Gastrocnemius medialis (tissue), 4 donors: ENCODE data around the gene CLEC4A. TPM values are rescaled to one million over a fixed set of nuclear protein-coding genes. Genes with fewer than 3 reads are reported as not detected.
"Not testable (repeated sequence)": the region's sequence is repeated elsewhere in the genome, so short reads cannot be mapped to it uniquely, and the experiment has no call there.

ENCODE experiments used
- ATAC-seq, 2 donors: fragments of 150-250 bp; one replicate each; pipeline ENCODE4 v1.9.1; 2016
- DNase-seq, 2 donors: peaks; one replicate each; pipeline ENCODE4 v3.0.0-alpha.2; 2019
- H3K27ac ChIP-seq, 4 donors: fragments of 200-600 bp; sonication (generic); 1 replicate in 1 of 4; 2 replicates in 3 of 4; pipeline ENCODE4 v1.5.1; 2016 to 2018; ENCODE audit warnings: mild to moderate bottlenecking in 2 of 4, moderate library complexity in 1 of 4
- H3K27me3 ChIP-seq, 3 donors: fragments of 200-600 bp; sonication (generic) in 2 of 3; 1 replicate in 1 of 3; 2 replicates in 2 of 3; pipeline versions ENCODE4 v1.5.1 to v1.6.0; 2016 to 2019; ENCODE audit warnings: mild to moderate bottlenecking in 1 of 3, moderate library complexity in 1 of 3
- H3K36me3 ChIP-seq, 2 donors: fragments of 200-600 bp; sonication (generic) in 1 of 2; one replicate each; pipeline ENCODE4 v1.5.1; 2017 to 2018
- H3K4me1 ChIP-seq, 2 donors: fragments of 200-600 bp; sonication (generic) in 1 of 2; one replicate each; pipeline ENCODE4 v1.5.1; 2016 to 2017; ENCODE audit warnings: mild to moderate bottlenecking in 2 of 2
- H3K4me3 ChIP-seq, 4 donors: fragments of 200-600 bp; sonication (generic) in 3 of 4; 1 replicate in 1 of 4; 2 replicates in 3 of 4; pipeline ENCODE4 v1.5.1; 2016 to 2019; ENCODE audit warnings: mild to moderate bottlenecking in 2 of 4
- H3K9me3 ChIP-seq, 3 donors: fragments of 200-600 bp; sonication (generic) in 2 of 3; 1 replicate in 1 of 3; 2 replicates in 2 of 3; pipeline ENCODE4 v1.5.1; 2016 to 2019
- POLR2A ChIP-seq, 2 donors: fragments of 450-650 bp; IDR thresholded peaks; one replicate each; pipeline ENCODE4 v1.6.1; 2017; ENCODE audit warnings: antibody characterized with exemption in 2 of 2, mild to moderate bottlenecking in 2 of 2, moderate library complexity in 2 of 2
- in situ Hi-C, 4 donors: fragments of 200-750 bp; cut with MboI; loops; one replicate each; pipeline versions ENCODE4 v1.15.0 to v1.8.0; 2017; ENCODE audit warnings: low sequenced_read_pairs in 4 of 4
- intact Hi-C: fragments of 100-400 bp; cut with DNase I; formaldehyde crosslinking; loops from one replicate; pipeline ENCODE4 v1.15.1; 2023; ENCODE audit warnings: low total_unique reads
- total RNA-seq, 4 donors: library from RNA; depleted of rRNA; stranded (reverse); fragments of >200 nt; gene quantifications; one replicate each; pipeline versions ENCODE4 v1.1.0 to v1.2.3, GENCODE V29; 2016
- TF ChIP-seq, protein P1 (sequence below), 5 experiments: fragments of 450-650 bp in 3 of 5; fragments of 200-600 bp in 2 of 5; sonication (generic) in 2 of 5; IDR thresholded peaks in 4 of 5; conservative IDR thresholded peaks in 1 of 5; 1 replicate in 4 of 5; 2 replicates in 1 of 5; pipeline ENCODE4 v1.5.1; 2016 to 2019; ENCODE audit warnings: antibody characterized with exemption in 5 of 5, mild to moderate bottlenecking in 3 of 5, moderate library complexity in 3 of 5

The CLEC4A gene
- total RNA-seq, 4 donors from 2014 or later, result not detected

DNA sequence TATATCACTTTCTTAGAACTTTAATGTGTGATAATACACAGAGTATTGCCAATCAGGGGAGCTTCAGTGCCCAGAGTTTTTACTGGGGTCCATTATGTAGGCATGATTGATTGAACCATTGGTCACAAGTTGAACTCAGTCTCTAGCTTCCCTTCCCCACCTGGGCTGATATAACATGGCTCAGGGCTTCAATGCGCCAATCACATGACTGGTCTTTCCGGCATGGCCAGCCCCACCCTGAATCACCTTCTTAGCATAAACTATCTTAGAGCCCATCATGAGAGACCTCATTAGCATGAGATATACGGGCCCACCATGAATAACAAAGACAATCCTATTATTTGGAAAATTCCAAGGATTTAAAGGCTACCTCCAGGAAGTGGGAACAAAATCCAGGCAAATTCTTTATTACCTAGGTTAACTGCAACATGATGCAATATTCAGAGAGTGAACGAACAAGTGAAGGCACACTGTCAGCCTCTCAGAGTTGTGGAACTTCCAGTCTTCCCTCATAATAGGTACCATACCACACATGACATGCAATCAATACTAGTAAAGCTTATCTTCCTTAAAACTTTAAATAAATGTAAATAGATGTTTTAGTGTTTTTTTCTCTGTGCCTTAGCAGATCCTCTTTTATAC lies 3.2 kb upstream of the CLEC4A start:
- intact Hi-C loops, result no loop called here
- H3K4me1 ChIP-seq, result no peaks in the 10 kb centered on the region
- in situ Hi-C loops, result loop anchor here in 3 of 4 donors (25.0 kb wide), 1 partner anchor 117 kb away; the partner anchor contains the start of gene FAM90A1 (in 3 of the 3)
- no peak overlapping the region for H3K4me3 ChIP-seq
- ATAC-seq (no peak), DNase-seq (no peak)
- H3K9me3 ChIP-seq, result no peaks in the 10 kb centered on the region
- TF ChIP-seq, protein P1, sequence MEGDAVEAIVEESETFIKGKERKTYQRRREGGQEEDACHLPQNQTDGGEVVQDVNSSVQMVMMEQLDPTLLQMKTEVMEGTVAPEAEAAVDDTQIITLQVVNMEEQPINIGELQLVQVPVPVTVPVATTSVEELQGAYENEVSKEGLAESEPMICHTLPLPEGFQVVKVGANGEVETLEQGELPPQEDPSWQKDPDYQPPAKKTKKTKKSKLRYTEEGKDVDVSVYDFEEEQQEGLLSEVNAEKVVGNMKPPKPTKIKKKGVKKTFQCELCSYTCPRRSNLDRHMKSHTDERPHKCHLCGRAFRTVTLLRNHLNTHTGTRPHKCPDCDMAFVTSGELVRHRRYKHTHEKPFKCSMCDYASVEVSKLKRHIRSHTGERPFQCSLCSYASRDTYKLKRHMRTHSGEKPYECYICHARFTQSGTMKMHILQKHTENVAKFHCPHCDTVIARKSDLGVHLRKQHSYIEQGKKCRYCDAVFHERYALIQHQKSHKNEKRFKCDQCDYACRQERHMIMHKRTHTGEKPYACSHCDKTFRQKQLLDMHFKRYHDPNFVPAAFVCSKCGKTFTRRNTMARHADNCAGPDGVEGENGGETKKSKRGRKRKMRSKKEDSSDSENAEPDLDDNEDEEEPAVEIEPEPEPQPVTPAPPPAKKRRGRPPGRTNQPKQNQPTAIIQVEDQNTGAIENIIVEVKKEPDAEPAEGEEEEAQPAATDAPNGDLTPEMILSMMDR (IDR thresholded peaks at IDR 0.05 in 4 of 5, conservative IDR thresholded peaks at IDR 0.05 in 1 of 5), result no peak
- no peak for TF ChIP-seq POLR2A (IDR thresholded peaks at IDR 0.05)
- no peak overlapping the region for H3K27ac ChIP-seq
- H3K36me3 ChIP-seq, result no peaks in the 10 kb centered on the region
- no peaks in the 10 kb centered on the region for H3K27me3 ChIP-seq

DNA sequence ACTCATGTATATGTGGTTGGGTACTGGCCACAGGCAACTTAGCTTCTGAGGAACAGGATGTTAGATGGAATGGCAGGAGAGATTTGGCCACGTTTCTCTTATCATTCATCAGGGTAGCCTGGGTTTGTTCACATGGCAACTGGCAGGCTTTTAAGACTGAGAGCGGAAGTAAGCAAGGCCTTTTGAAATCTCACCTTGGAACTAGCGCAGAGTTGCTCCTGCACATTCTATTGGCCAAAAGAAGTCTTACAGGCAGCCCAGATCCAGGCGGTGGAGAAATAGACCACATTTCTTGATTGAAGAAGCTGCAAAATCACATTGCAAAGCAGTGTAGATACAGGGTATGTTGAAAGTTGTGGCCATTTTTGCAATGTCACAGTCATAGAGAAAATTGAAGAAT lies 3.7 kb downstream of the CLEC4A start:
- no peaks in the 10 kb centered on the region for H3K27me3 ChIP-seq
- H3K36me3 ChIP-seq, result peaks cover 0 to 9% of the 10 kb centered on the region in 2 donors
- no peak overlapping the region for H3K27ac ChIP-seq
- H3K9me3 ChIP-seq, result no peaks in the 10 kb centered on the region
- TF ChIP-seq POLR2A (IDR thresholded peaks at IDR 0.05), result no peak
- TF ChIP-seq, protein P1 (IDR thresholded peaks at IDR 0.05 in 4 of 5, conservative IDR thresholded peaks at IDR 0.05 in 1 of 5), result no peak
- ATAC-seq (no peak), DNase-seq (no peak)
- no peaks in the 10 kb centered on the region for H3K4me1 ChIP-seq
- no peak overlapping the region for H3K4me3 ChIP-seq
- in situ Hi-C loops (no loop called here), intact Hi-C loops (no loop called here)

DNA sequence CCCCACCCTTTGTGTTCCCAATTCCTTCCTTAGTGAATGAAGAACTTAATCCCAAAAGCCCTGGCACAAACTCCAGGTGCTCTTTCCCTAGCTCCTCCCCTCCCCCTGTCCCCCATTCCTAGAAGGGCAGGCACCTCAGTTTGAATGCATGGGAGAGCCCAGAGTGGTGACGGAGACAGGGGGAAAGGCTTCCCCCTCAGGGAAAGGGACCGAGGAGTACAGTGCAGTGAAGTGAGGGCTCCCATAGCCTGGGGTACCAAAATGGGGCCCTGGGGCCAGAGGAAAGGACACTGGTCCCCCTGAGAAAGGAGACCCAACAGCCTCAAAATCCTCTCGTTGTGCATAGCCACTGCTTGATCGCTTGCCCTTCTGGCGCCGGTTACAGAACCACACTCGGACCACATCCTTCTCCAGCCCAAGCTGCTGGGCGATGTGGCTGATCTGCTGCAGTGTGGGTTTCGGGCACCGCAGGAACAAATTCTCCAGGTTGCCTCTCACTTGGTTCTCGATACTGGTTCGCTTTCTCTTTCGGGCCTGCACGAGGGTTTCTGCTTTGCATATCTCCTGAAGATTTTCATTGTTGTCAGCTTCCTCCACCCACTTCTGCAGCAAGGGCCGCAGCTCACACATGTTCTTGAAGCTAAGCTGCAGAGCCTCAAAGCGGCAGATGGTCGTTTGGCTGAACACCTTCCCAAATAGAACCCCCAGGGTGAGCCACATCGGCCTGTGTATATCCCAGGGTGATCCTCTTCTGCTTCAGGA lies 10.4 kb downstream of the CLEC4A start:
- H3K27me3 ChIP-seq, H3K9me3 ChIP-seq, H3K27ac ChIP-seq, intact Hi-C loops, in situ Hi-C loops, ATAC-seq, H3K4me3 ChIP-seq, DNase-seq, H3K4me1 ChIP-seq: not testable (repeated sequence)
- H3K36me3 ChIP-seq, result peaks cover 0 to 29% of the 10 kb centered on the region in 2 donors

DNA sequence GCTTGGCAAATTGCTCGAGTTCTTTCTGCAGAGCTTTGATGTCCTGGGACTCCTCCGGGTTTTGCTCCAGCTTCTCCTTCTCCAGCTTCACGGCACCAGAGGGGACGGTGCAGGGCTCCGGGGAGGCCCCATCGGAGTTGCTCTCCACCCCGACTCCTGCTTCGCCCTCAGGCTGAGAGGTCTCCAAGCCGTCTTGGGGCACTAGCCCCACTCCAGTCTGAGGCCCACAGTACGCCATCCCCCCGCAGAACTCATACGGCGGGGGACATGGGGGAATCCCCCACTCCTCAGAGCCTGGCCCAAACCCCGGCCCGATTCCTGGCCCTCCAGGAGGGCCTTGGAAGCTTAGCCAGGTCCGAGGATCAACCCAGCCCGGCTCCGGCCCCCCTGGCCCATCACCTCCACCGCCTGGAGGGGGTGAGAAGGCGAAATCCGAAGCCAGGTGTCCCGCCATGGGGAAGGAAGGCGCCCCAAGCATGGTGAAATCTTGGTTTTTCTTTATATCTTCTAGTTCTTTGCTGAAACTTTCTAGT lies 11.0 kb downstream of the CLEC4A start:
- H3K4me1 ChIP-seq, in situ Hi-C loops, H3K9me3 ChIP-seq, H3K27ac ChIP-seq, H3K27me3 ChIP-seq, ATAC-seq, intact Hi-C loops, H3K4me3 ChIP-seq, DNase-seq: not testable (repeated sequence)
- H3K36me3 ChIP-seq, result peaks cover 0 to 32% of the 10 kb centered on the region in 2 donors

DNA sequence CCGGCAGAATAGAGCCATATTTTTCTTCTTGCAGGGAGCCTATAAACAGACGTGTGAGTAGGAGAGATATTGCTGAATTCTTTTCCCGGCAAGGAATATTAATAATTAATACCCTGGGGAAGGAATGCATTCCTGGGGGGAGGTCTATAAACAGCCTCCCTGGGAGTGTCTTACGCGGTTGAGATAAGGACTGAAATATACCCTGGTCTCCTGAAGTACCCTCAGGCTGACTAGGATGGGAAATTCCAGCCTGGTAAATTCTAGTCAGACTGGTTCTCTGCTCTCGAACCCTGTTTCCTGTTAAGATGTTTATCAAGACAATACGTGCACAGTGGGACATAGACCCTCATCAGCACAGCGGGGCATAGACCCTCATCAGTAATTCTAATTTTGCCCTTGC lies 18.2 kb downstream of the CLEC4A start:
- DNase-seq, H3K4me1 ChIP-seq, H3K9me3 ChIP-seq, H3K27ac ChIP-seq, in situ Hi-C loops, ATAC-seq, H3K4me3 ChIP-seq, intact Hi-C loops, H3K27me3 ChIP-seq: not testable (repeated sequence)
- peaks cover 0 to 30% of the 10 kb centered on the region in 2 donors for H3K36me3 ChIP-seq

DNA sequence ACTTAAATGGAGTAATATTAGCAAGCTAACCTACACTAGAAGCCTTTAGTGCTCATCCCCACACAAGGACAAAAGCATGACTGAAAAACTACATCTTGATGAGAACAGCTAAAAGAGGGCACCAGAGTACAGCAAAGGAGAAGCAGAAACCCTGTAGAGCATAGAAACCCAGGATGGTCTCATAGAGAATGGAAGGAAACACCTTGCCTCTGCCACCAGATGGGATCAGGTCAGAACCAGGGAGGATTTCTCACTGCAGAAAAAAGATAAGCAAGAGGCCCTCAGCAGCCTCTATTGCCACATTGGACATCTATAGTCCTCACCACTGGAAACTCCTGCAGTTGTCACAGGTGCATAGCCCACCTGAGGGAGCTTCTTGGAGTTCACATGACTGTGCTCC lies 19.8 kb downstream of the CLEC4A start:
- Histone ChIP-seq H3K4me3 (no peak overlapping the region), H3K27ac (no peak overlapping the region), H3K27me3 (no peaks in the 10 kb centered on the region), H3K9me3 (no peaks in the 10 kb centered on the region), H3K4me1 (no peaks in the 10 kb centered on the region), H3K36me3 (peaks cover 0 to 14% of the 10 kb centered on the region in 2 donors)
- in situ Hi-C loops, result no loop called here
- ATAC-seq (no peak), DNase-seq (no peak)
- intact Hi-C loops, result no loop called here
- TF ChIP-seq, protein P1 (IDR thresholded peaks at IDR 0.05 in 4 of 5, conservative IDR thresholded peaks at IDR 0.05 in 1 of 5), result no peak
- TF ChIP-seq POLR2A (IDR thresholded peaks at IDR 0.05), result no peak
